Neuronal stem cell (in vitro differentiated cells): Measurements from ENCODE around the gene RNFT2.
A peak's percentile ranks its signal among the peaks of the same experiment; 100 is the strongest.

Experiments
- DNase-seq: peaks from one replicate; pipeline ENCODE4 v3.0.0-alpha.2; 2013; ENCODE audit warnings: low spot score
- H2AFZ ChIP-seq: one replicate; pipeline ENCODE4 v1.6.1; 2013; ENCODE audit warnings: mild to moderate bottlenecking, low read length, inconsistent platforms
- H2AK5ac ChIP-seq: 2 replicates; pipeline ENCODE4 v1.6.1; 2013; ENCODE audit warnings: low read depth, mild to moderate bottlenecking, inconsistent platforms, low read length, moderate library complexity, mixed read lengths
- H2BK120ac ChIP-seq: 2 replicates; pipeline ENCODE4 v1.6.1; 2013; ENCODE audit warnings: low read depth, mild to moderate bottlenecking, inconsistent platforms, low read length, moderate library complexity, mixed read lengths
- H2BK12ac ChIP-seq: one replicate; pipeline ENCODE4 v1.6.1; 2013; ENCODE audit warnings: low read length, inconsistent platforms
- H2BK15ac ChIP-seq: 2 replicates; pipeline ENCODE4 v1.6.1; 2013; ENCODE audit warnings: mild to moderate bottlenecking, low read length, inconsistent platforms, mixed read lengths
- H2BK5ac ChIP-seq: one replicate; pipeline ENCODE4 v1.6.1; 2013; ENCODE audit warnings: inconsistent platforms, mild to moderate bottlenecking, low read length, moderate library complexity
- H3K14ac ChIP-seq: one replicate; pipeline ENCODE4 v1.6.1; 2013; ENCODE audit warnings: low read length, inconsistent platforms
- H3K18ac ChIP-seq: 2 replicates; pipeline ENCODE4 v1.6.1; 2013; ENCODE audit warnings: low read length, inconsistent platforms
- H3K23ac ChIP-seq: 2 replicates; pipeline ENCODE4 v1.6.1; 2013; ENCODE audit warnings: low read depth, mild to moderate bottlenecking, mixed read lengths, low read length, inconsistent platforms; ENCODE audit not compliant: poor library complexity
- H3K27ac ChIP-seq: replicated peaks from 3 replicates; pipeline ENCODE4 v1.5.1; 2013; ENCODE audit warnings: low read length, inconsistent platforms
- H3K27me3 ChIP-seq, 3 experiments: 2 replicates each; pipeline ENCODE4 v1.6.1; 2013; ENCODE audit warnings: low read length in 3 of 3, mild to moderate bottlenecking in 2 of 3, inconsistent platforms in 1 of 3, low read depth in 1 of 3, mixed read lengths in 1 of 3, moderate library complexity in 1 of 3; ENCODE audit not compliant: control insufficient read depth in 3 of 3, insufficient read depth in 3 of 3
- H3K36me3 ChIP-seq, 2 donors: replicated peaks in 1 of 2; 2 replicates each; pipeline ENCODE4 v1.6.1; 2013; ENCODE audit warnings: low read length in 2 of 2; ENCODE audit not compliant: control insufficient read depth in 2 of 2, insufficient read depth in 2 of 2
- H3K4ac ChIP-seq: 2 replicates; pipeline ENCODE4 v1.6.1; 2013; ENCODE audit warnings: inconsistent platforms, mild to moderate bottlenecking, low read length, moderate library complexity
- H3K4me1 ChIP-seq, 2 donors: 1 replicate in 1 of 2; 2 replicates in 1 of 2; pipeline ENCODE4 v1.6.1; 2013; ENCODE audit warnings: low read length in 2 of 2, low read depth in 1 of 2; ENCODE audit not compliant: control insufficient read depth in 2 of 2, insufficient read depth in 1 of 2
- H3K4me2 ChIP-seq: one replicate; pipeline ENCODE4 v1.6.1; 2013; ENCODE audit warnings: mild to moderate bottlenecking, low read length, inconsistent platforms; ENCODE audit not compliant: insufficient read depth, poor library complexity, severe bottlenecking
- H3K4me3 ChIP-seq, 2 donors: 2 replicates each; pipeline ENCODE4 v1.5.1; 2013; ENCODE audit warnings: low read length in 2 of 2, mild to moderate bottlenecking in 2 of 2, inconsistent platforms in 1 of 2, moderate library complexity in 1 of 2
- H3K79me1 ChIP-seq: one replicate; pipeline ENCODE4 v1.6.1; 2013; ENCODE audit warnings: low read depth, mild to moderate bottlenecking, inconsistent platforms, low read length, moderate library complexity
- H3K9ac ChIP-seq: one replicate; pipeline ENCODE4 v1.6.1; 2013; ENCODE audit warnings: mild to moderate bottlenecking, low read depth, low read length, inconsistent platforms; ENCODE audit not compliant: poor library complexity
- H3K9me3 ChIP-seq, 2 donors: replicated peaks in 1 of 2; 2 replicates each; pipeline versions ENCODE3 to v1.6.1; 2013; ENCODE audit warnings: low read length in 2 of 2, mild to moderate bottlenecking in 2 of 2, inconsistent platforms in 1 of 2, low read depth in 1 of 2, mixed read lengths in 1 of 2, moderate library complexity in 1 of 2; ENCODE audit not compliant: control insufficient read depth in 2 of 2, insufficient read depth in 1 of 2
- H4K8ac ChIP-seq: one replicate; pipeline ENCODE4 v1.6.1; 2013; ENCODE audit warnings: low read depth, mild to moderate bottlenecking, inconsistent platforms, low read length, moderate library complexity
- H4K91ac ChIP-seq: one replicate; pipeline ENCODE4 v1.6.1; 2013; ENCODE audit warnings: low read length, low read depth, mild to moderate bottlenecking, inconsistent platforms; ENCODE audit not compliant: poor library complexity
- WGBS, 2 donors: extraction: QIAGEN DNeasy Blood & Tissue Kit; methylation state at CpG; one replicate each; pipeline ENCODE4 v1.1.7; 2013; ENCODE audit warnings: missing lambda C conversion rate in 2 of 2, mixed read lengths in 1 of 2; ENCODE audit not compliant: insufficient read length in 2 of 2, insufficient replicate concordance in 1 of 2; ENCODE audit errors: extremely low coverage in 2 of 2; 5-methylcytosine and 5-hydroxymethylcytosine counted together

RNFT2 gene

DNA sequence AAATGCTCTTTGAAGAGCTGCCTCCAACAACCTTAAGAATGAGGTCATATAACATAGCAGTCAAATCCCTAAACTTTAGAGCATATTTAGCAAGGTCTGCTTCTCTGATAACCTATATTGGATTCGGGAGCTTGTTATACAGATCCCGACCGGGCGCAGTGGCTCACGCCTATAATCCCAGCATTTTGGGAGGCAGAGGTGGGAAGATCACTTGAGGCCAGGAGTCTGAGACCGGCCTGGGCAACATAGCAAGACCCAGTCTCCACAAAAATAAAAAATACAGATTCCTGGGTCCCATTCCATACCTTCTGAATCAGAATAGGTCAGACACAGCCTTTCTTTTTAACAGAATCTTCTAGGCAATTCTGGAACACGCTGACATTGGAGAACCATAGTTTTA lies 46.9 kb upstream of the RNFT2 start:
- Histone ChIP-seq H3K4ac (no peak overlapping the region), H3K4me1 (peaks cover 6 to 14% of the 10 kb centered on the region in 2 donors)
- WGBS, 2 donors, result no CpG with 5 or more reads among the region's 7 CpGs

GRCh38 chr12:116691636-116692035 lies 46.5 kb upstream of the RNFT2 start:
- Histone ChIP-seq H3K27ac (no peak overlapping the region), H3K9me3 (peaks cover 4% of the 10 kb centered on the region in 2 donors), H2AFZ (no peak overlapping the region), H3K27me3 (peaks cover 0 to 61% (median 12%) of the 10 kb centered on the region in 3 experiments), H3K4me2 (no peak overlapping the region), H4K91ac (no peak overlapping the region), H3K14ac (no peak overlapping the region), H3K4me1 (peaks cover 6 to 14% of the 10 kb centered on the region in 2 donors), H3K79me1 (no peaks in the 10 kb centered on the region), H2BK5ac (no peak overlapping the region), H3K18ac (no peak overlapping the region), H3K36me3 (no peaks in the 10 kb centered on the region), H2BK120ac (no peak overlapping the region), H4K8ac (no peak overlapping the region), H3K4me3 (no peak overlapping the region), H2BK12ac (no peak overlapping the region), H2BK15ac (no peak overlapping the region), H3K23ac (no peak overlapping the region), H3K4ac (no peak overlapping the region), H3K9ac (no peak overlapping the region), H2AK5ac (no peak overlapping the region)
- no peak for DNase-seq
- WGBS, 2 donors, result no CpG with 5 or more reads among the region's 4 CpGs

More for the DNA sequence above, 46.9 kb upstream of the RNFT2 start:
- Histone ChIP-seq H3K9ac (no peak overlapping the region), H2AFZ (no peak overlapping the region), H2BK120ac (no peak overlapping the region), H3K9me3 (peaks cover 4% of the 10 kb centered on the region in 2 donors), H3K27me3 (peaks cover 0 to 56% (median 12%) of the 10 kb centered on the region in 3 experiments), H4K91ac (no peak overlapping the region), H2AK5ac (no peak overlapping the region), H3K27ac (no peak overlapping the region), H3K4me2 (no peak overlapping the region), H2BK12ac (no peak overlapping the region), H3K14ac (no peak overlapping the region), H3K4me3 (no peak overlapping the region), H3K23ac (no peak overlapping the region), H3K18ac (no peak overlapping the region), H2BK5ac (no peak overlapping the region), H3K36me3 (no peaks in the 10 kb centered on the region), H3K79me1 (no peaks in the 10 kb centered on the region), H2BK15ac (no peak overlapping the region), H4K8ac (no peak overlapping the region)
- DNase-seq, result no peak

GRCh38 chr12:116692605-116693004 lies 45.5 kb upstream of the RNFT2 start:
- Histone ChIP-seq H3K79me1 (no peaks in the 10 kb centered on the region), H2AFZ (no peak overlapping the region), H2BK120ac (no peak overlapping the region), H3K18ac (no peak overlapping the region), H3K9ac (no peak overlapping the region), H3K27ac (no peak overlapping the region), H4K8ac (no peak overlapping the region), H3K4ac (no peak overlapping the region), H2BK15ac (no peak overlapping the region), H3K4me3 (no peak overlapping the region), H4K91ac (no peak overlapping the region), H3K4me1 (peaks cover 6 to 14% of the 10 kb centered on the region in 2 donors), H2BK5ac (no peak overlapping the region), H2BK12ac (no peak overlapping the region), H3K23ac (no peak overlapping the region), H3K4me2 (no peak overlapping the region), H2AK5ac (no peak overlapping the region), H3K36me3 (no peaks in the 10 kb centered on the region), H3K9me3 (peaks cover 4% of the 10 kb centered on the region in 2 donors), H3K27me3 (peaks cover 0 to 67% (median 12%) of the 10 kb centered on the region in 3 experiments), H3K14ac (no peak overlapping the region)
- no peak for DNase-seq
- WGBS, 2 donors, result no CpG with 5 or more reads among the region's 3 CpGs

DNA sequence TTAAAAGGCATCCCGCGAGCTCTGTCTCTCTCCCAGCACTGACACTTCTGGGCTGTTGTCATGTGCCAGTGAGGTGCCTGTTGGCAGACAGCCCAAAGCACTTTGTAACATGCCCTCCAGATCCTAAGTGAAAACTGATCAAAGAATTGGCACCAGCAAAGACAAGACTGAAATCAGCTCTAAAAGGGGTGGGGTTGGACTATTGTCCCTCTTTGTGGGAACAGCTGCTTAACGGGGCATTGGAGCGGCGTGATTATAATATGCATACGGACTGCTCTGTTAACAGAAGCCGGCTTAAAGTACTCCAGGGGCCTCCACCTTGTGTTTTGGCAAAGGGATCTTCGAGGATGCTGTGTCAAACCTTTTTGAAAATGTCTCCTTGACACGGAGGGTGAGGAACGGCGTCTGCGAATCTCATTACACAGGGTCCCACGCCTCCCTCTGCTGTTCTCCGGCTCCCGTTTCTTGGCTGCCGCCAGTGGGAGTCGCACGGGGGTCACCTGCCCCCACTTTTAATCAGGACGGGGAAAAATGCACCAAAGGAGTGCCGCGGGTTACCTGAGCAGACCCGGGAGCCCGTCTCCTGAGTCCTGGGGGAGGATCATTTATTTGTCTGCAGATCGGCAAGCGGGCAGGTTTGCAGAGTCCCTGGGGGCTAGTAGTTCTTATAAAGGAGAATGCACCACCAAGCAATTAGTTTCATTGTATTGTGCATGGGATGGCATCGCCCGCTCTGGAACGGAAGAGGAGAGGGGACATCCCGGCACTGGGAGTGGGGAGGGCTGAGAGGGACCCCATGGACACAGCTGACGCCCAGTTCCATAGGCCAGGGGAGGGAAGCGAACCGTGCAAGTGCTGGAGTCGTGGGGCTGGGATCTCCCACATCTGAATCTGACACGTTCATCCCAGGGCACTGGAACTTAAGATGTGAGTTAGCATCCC lies 44.6 kb upstream of the RNFT2 start:
- no peak overlapping the region for H3K14ac ChIP-seq
- DNase-seq, result no peak
- WGBS, 2 donors, result no CpG with 5 or more reads among the region's 34 CpGs

More for the DNA sequence above, 44.6 kb upstream of the RNFT2 start:
- H3K9ac ChIP-seq, result no peak overlapping the region
- H3K4me2 ChIP-seq, result peak overlapping the region; percentile 65
- H4K91ac ChIP-seq, result no peak overlapping the region
- H2AK5ac ChIP-seq, result peak overlapping the region; percentile 41
- no peak overlapping the region for H2BK120ac ChIP-seq
- no peak overlapping the region for H4K8ac ChIP-seq
- no peak overlapping the region for H2BK5ac ChIP-seq
- peaks cover 0 to 77% (median 12%) of the 10 kb centered on the region in 3 experiments for H3K27me3 ChIP-seq
- peak overlapping the region; percentile 28 for H2BK15ac ChIP-seq
- no peak overlapping the region for H3K4ac ChIP-seq
- H3K9me3 ChIP-seq, result peaks cover 4% of the 10 kb centered on the region in 2 donors
- H3K18ac ChIP-seq, result peak overlapping the region; percentile 77
- H2AFZ ChIP-seq, result peak overlapping the region; percentile 60
- no peaks in the 10 kb centered on the region for H3K79me1 ChIP-seq
- no peak overlapping the region for H3K23ac ChIP-seq
- peak overlapping the region in 1 of 2 donors; percentile 19 for H3K4me3 ChIP-seq
- H3K4me1 ChIP-seq, result peaks cover 6 to 14% of the 10 kb centered on the region in 2 donors
- H2BK12ac ChIP-seq, result no peak overlapping the region
- H3K27ac ChIP-seq, result no peak overlapping the region
- no peaks in the 10 kb centered on the region for H3K36me3 ChIP-seq
